Central memory CD8-positive, alpha-beta T cell (primary cell): Measurements from ENCODE around the gene NOL6.
A peak's percentile ranks its signal among the peaks of the same experiment; 100 is the strongest.
"Not testable (repeated sequence)": the region's sequence is repeated elsewhere in the genome, so short reads cannot be mapped to it uniquely, and the experiment has no call there.

Source experiments
- ATAC-seq: fragments of 150-1000 bp; cut with Tn5 transposase; replicated peaks from 2 replicates; pipeline ENCODE4 v1.10.0; 2022; ENCODE audit warnings: mild to moderate bottlenecking, moderate FRiP score, moderate number of reproducible peaks; ENCODE audit not compliant: poor library complexity, severe bottlenecking; ENCODE audit errors: extremely low read depth
- DNase-seq, 2 donors: peaks; one replicate each; pipeline ENCODE4 v3.0.0; 2021; ENCODE audit warnings: low spot score in 2 of 2
- H3K27ac Mint-ChIP-seq: one replicate; pipeline ENCODE4 v1.8.0; 2022; ENCODE audit warnings: low read depth, mild to moderate bottlenecking, moderate library complexity, mixed read lengths
- H3K27me3 Mint-ChIP-seq: one replicate; pipeline ENCODE4 v1.8.0; 2022; ENCODE audit warnings: mixed read lengths
- H3K36me3 Mint-ChIP-seq: one replicate; pipeline ENCODE4 v1.8.0; 2022; ENCODE audit warnings: mild to moderate bottlenecking, moderate library complexity, mixed read lengths; ENCODE audit not compliant: insufficient read depth
- H3K4me1 Mint-ChIP-seq: one replicate; pipeline ENCODE4 v1.8.0; 2022; ENCODE audit warnings: mixed read lengths
- H3K4me3 Mint-ChIP-seq: one replicate; pipeline ENCODE4 v1.8.0; 2022; ENCODE audit warnings: mild to moderate bottlenecking, moderate library complexity, mixed read lengths
- H3K9me3 Mint-ChIP-seq: one replicate; pipeline ENCODE4 v1.8.0; 2022; ENCODE audit warnings: mixed read lengths

The NOL6 gene

DNA sequence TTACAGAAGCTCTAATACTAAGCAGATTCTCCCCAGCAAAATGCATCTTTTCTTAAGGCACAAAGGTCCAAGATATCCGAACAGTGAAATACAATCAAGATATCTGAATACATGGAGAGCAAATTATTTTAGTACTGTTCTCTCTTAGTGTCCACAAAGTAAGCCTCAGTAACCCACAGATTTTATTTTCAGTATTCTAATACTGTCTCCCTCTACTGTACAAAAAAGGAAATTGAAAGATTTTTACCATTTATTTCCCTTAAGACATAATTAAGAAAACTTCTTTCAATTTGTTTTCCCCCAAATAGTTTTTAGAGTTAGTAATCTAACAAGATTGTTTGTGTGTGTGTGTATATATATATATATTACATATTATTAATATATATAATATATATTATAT lies 24.7 kb upstream of the NOL6 start:
- H3K27me3 Mint-ChIP-seq = no peaks in the 10 kb centered on the region
- H3K9me3 Mint-ChIP-seq = no peaks in the 10 kb centered on the region
- DNase-seq (no peak), ATAC-seq (no peak)
- H3K27ac Mint-ChIP-seq = no peak overlapping the region
- H3K4me1 Mint-ChIP-seq = no peaks in the 10 kb centered on the region
- no peaks in the 10 kb centered on the region for H3K36me3 Mint-ChIP-seq
- no peak overlapping the region for H3K4me3 Mint-ChIP-seq

DNA sequence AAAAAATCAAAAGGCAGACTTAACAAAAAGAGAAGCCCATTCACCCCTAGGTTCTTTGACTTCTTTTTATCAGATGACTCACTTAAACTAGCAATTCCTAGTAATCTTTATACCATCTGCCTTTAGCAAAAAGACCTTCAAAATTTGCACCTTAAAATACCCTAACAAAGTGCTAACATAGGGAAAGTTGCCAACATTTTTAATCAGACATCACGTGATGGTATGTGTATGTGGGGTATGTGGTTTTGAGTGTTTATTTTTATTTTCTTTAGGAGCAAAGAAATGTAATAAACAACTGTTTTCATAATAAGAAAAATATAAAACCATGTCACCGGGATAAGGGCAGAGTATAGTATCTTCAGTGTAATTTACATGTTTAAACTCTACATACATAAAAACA lies 20.1 kb upstream of the NOL6 start:
- not testable (repeated sequence) for ATAC-seq, H3K9me3 Mint-ChIP-seq, H3K4me1 Mint-ChIP-seq, H3K27ac Mint-ChIP-seq, H3K36me3 Mint-ChIP-seq, DNase-seq, H3K4me3 Mint-ChIP-seq, H3K27me3 Mint-ChIP-seq

DNA sequence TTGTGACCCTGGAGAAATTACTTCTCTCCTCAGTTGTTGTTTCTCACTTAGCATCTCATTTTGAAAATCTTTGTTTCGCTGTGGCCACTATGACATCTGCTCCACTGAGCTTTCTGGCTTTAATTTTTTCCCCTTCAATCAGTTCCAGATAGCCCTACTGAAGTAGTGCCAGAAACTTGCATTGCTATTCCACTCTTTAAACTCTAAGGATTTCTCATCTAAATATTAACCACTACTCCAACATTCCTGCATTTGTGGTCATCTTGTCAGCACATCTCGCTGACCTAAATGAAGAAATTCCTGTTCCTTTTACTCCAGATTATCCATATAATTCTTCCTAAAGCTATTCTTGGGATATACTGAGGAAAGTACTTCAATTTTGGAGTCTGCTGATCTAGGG lies 15.3 kb upstream of the NOL6 start:
- Mint-ChIP-seq H3K4me3 (no peak overlapping the region), H3K27ac (no peak overlapping the region), H3K4me1 (peaks cover 8% of the 10 kb centered on the region), H3K27me3 (no peaks in the 10 kb centered on the region), H3K9me3 (no peaks in the 10 kb centered on the region), H3K36me3 (no peaks in the 10 kb centered on the region)
- DNase-seq (no peak), ATAC-seq (no peak)

DNA sequence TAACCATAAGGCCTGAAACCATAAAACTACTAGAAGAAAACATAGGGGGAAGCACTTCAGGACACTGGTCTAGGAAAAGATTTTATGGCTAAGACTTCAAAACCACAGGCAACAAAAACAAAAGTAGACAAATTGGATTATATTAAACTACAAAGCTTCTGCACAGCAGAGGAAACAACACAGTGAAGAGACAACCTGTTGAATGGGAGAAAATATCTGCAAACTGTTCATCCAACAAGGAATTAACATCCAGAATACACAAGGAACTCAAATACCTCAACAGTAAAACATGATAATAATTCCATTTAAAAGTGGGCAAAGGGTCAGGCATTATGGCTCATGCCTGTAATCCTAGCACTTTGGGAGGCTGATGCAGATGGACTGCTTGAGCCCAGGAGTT lies 11.6 kb upstream of the NOL6 start:
- H3K36me3 Mint-ChIP-seq, DNase-seq, H3K9me3 Mint-ChIP-seq, H3K27me3 Mint-ChIP-seq, ATAC-seq, H3K27ac Mint-ChIP-seq, H3K4me1 Mint-ChIP-seq, H3K4me3 Mint-ChIP-seq: not testable (repeated sequence)

DNA sequence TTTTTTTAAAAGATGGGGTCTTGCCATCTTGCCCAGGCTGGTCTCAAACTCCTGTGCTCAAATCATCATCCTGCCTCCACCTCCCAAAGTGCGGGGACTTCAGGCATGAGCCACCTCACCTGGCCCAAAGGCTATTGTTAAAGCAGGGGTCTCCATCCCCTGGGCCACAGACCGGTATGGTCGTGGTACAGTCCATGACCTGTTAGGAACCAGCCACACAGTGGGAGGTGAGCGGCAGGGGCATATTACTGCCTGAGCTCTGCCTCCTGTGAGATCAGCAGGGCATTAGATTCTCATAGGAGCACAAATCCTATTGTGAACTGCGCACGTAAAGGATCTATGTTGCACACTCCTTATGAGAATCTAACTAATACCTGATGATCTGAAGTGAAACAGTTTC lies 7.3 kb upstream of the NOL6 start:
- no peaks in the 10 kb centered on the region for H3K27me3 Mint-ChIP-seq
- H3K4me1 Mint-ChIP-seq = no peaks in the 10 kb centered on the region
- no peak overlapping the region for H3K4me3 Mint-ChIP-seq
- no peaks in the 10 kb centered on the region for H3K9me3 Mint-ChIP-seq
- DNase-seq (no peak), ATAC-seq (no peak)
- H3K27ac Mint-ChIP-seq = no peak overlapping the region
- H3K36me3 Mint-ChIP-seq = peaks cover 1% of the 10 kb centered on the region

DNA sequence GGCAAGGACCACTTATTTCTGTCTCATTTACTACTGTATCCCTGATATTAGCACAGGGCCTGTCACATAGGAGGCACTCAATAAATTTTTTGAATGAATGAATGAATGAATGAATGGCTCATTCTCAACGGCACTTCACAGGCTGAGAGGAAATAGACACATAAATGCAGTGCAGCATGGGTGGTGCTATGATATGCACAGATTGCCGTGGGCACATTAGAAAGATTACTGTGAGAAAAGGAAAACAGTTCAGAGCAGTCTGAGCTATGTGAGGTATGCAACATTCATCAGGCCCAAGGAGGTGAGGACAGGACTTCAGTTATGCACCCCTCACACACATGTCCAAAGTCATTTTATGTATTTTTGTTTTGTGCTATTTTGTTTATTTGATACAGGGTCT lies 6.4 kb upstream of the NOL6 start:
- Mint-ChIP-seq H3K27ac (no peak overlapping the region), H3K4me3 (no peak overlapping the region), H3K27me3 (no peaks in the 10 kb centered on the region), H3K36me3 (peaks cover 1% of the 10 kb centered on the region), H3K9me3 (no peaks in the 10 kb centered on the region), H3K4me1 (no peaks in the 10 kb centered on the region)
- ATAC-seq (no peak), DNase-seq (no peak)

DNA sequence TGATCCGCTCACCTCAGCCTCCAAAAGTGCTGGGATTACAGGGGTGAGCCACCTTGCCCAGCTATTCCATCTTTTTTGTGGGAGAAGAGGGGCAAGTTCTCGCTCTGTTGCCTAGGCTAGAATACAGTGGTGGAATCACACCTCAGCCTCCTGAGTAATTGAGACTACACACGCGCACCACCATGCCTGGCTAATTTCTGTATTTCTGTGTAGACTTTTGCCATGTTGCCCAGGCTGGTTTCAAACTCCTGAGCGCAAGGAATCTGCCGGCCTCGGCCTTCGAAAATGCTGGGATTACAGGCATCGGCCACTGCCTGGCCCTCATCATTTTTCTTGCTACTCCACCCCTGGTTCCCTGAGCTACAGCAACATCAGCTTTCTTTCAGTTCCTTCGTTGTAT lies 2.8 kb upstream of the NOL6 start:
- no peak overlapping the region for H3K27ac Mint-ChIP-seq
- no peak for DNase-seq
- peaks cover 17% of the 10 kb centered on the region for H3K36me3 Mint-ChIP-seq
- peaks cover 14% of the 10 kb centered on the region for H3K4me1 Mint-ChIP-seq
- ATAC-seq = no peak
- H3K9me3 Mint-ChIP-seq = no peaks in the 10 kb centered on the region
- no peak overlapping the region for H3K4me3 Mint-ChIP-seq
- H3K27me3 Mint-ChIP-seq = no peaks in the 10 kb centered on the region

DNA sequence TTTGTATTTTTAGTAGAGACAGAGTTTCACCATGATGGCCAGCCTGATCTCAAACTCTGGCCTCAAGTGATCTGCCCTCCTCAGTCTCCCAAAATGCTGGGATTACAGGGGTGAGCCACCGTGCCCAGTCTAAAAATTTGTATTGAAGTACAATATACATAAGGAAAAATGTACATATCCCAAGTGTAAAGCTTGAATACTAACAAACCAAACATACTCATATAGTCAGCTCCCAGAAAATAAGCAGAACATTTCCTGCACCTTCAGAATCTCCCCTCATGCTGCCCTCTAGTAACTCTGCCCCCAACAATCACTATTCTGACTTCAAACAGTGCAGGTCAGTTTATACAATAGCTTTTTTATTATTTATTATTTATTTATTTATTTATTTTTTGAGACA lies 1.6 kb upstream of the NOL6 start:
- Mint-ChIP-seq H3K27ac (no peak overlapping the region), H3K4me3 (no peak overlapping the region)

DNA sequence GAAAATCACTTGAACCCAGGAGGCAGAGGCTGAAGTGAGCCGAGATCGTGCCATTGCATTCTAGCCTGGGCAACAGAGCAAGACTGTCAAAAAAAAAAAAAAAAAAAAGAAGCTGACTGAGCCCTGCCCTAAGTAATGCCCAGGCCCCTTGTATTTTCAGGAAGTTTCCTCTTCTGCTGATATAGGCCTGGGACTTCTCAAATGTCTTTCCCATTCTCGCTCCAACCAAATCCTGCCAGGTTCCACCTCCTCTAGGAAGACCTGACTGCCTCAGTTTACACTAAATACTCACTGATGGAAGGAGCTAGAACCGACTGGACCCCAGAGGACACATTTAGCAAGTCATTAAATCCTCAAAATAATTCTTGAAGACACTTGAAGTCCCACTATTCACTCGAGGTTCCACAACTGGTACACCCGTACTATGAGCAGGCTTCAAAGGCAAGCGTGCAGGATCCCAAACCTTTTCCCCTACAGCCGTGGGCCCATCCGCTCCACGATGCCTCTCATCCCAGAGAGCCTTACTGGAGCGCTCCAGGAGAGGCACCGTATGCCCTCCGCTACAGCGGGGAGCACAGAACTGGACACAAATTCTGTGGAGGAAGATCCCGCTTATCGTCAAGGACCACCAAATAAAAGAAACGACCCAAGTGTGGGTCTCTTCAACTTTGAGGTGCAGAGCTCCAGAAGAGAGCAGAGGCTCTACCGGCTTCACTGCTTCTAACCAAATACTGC lies 676 bp downstream of the NOL6 start:
- Mint-ChIP-seq H3K9me3 (no peaks in the 10 kb centered on the region), H3K27ac (peak overlapping the region; percentile 96), H3K4me3 (peak overlapping the region; percentile 91), H3K27me3 (no peaks in the 10 kb centered on the region), H3K36me3 (peaks cover 31% of the 10 kb centered on the region), H3K4me1 (peaks cover 19% of the 10 kb centered on the region)
- no peak for DNase-seq
- ATAC-seq = no peak

More for the DNA sequence above, 1.6 kb upstream of the NOL6 start:
- no peak for ATAC-seq
- Mint-ChIP-seq H3K9me3 (no peaks in the 10 kb centered on the region), H3K36me3 (peaks cover 22% of the 10 kb centered on the region), H3K27me3 (no peaks in the 10 kb centered on the region), H3K4me1 (peaks cover 19% of the 10 kb centered on the region)
- no peak for DNase-seq

DNA sequence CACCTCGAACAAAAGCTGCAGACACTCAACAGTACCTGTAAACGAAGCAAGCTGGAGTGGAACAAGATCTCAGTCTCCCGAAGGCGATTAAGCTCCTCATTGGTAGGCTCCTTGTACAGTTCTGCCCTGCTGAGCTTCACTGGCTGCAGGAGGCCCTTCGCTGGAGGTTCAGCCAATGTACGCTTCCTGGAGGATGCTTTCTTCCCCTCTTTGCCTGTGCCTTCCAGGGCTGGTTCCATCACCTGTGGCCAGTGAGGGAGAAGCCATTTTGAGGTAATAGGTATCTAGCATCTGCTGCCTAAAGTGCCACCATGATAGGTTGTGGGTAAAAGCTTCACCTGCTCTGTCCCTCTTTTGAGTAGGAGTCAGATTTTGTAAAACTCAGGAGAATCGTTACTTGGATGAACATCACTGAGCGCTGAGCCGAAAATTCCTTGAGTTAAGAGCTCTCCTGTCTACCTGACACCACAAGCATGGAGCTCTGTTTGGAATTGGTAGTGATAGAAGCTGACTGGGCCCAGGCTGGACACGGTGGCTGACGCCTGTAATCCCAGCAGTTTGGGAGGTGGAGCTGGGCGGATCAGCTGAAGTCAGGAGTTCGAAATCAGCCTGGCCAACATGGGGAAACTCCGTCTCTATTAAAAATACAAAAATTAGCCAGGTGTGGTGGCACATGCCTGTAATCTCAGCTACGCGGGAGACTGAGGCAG lies 1.4 kb downstream of the NOL6 start:
- ATAC-seq (no peak), DNase-seq (no peak)
- Mint-ChIP-seq H3K36me3 (peaks cover 33% of the 10 kb centered on the region), H3K4me1 (peaks cover 19% of the 10 kb centered on the region), H3K27ac (no peak overlapping the region), H3K9me3 (no peaks in the 10 kb centered on the region), H3K4me3 (peak overlapping the region; percentile 91), H3K27me3 (no peaks in the 10 kb centered on the region)

DNA sequence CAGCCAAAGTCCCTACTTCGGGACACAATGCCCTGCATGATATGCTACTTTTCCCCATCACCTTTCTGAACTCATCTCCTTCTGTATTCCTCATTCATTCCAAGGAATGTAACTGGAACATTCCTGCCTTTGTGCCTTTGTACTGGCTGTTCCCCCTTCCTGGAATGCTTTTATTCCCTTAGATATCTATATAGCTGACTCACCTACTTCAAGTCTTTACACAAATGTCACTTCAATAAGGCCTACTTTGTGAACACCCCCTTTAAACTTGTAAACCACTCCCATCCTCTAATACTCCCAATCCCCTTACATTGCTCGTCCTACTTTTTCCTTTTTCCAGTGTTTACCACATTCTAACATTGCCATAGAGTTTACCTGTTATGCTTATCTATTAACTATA lies 2.4 kb downstream of the NOL6 start:
- no peak overlapping the region for H3K27ac Mint-ChIP-seq
- DNase-seq = no peak
- H3K9me3 Mint-ChIP-seq = no peaks in the 10 kb centered on the region
- no peak overlapping the region for H3K4me3 Mint-ChIP-seq
- no peak for ATAC-seq
- no peaks in the 10 kb centered on the region for H3K27me3 Mint-ChIP-seq
- peaks cover 36% of the 10 kb centered on the region for H3K36me3 Mint-ChIP-seq
- peaks cover 19% of the 10 kb centered on the region for H3K4me1 Mint-ChIP-seq

DNA sequence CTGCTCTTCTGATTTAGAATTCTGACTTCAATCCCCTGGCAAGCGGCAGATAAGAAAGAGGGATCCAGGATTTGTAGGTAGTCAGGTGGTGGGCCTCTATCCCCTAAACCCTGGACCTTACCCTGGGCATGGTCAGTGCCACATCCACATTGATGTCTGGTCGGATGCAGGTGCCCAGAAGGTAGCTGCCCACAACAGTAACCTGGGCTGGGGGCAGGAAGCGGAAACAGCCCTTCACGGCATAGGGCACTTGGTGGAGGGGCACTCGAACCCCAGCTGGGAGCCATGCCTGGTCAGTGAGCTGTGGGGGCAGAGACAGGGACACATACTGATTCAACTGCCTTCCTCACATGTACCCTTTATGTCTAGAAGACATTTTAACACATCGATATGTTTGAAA lies 3.8 kb downstream of the NOL6 start:
- peaks cover 19% of the 10 kb centered on the region for H3K4me1 Mint-ChIP-seq
- peaks cover 43% of the 10 kb centered on the region for H3K36me3 Mint-ChIP-seq
- DNase-seq = no peak

More for the DNA sequence above, 3.8 kb downstream of the NOL6 start:
- H3K9me3 Mint-ChIP-seq = no peaks in the 10 kb centered on the region
- no peak overlapping the region for H3K27ac Mint-ChIP-seq
- peak overlapping the region; percentile 6 for H3K4me3 Mint-ChIP-seq
- ATAC-seq = no peak
- H3K27me3 Mint-ChIP-seq = no peaks in the 10 kb centered on the region
